HG02885 (cell line): ENCODE measurements around the gene EMC1.
"Not testable (repeated sequence)": the region's sequence is repeated elsewhere in the genome, so short reads cannot be mapped to it uniquely, and the experiment has no call there.

Experiments used
- ATAC-seq: cut with Tn5 transposase; IDR thresholded peaks from one replicate; pipeline ENCODE4 v1.9.1; 2021; ENCODE audit warnings: mild to moderate bottlenecking; ENCODE audit not compliant: unreplicated experiment, poor library complexity

Gene EMC1

GRCh38 chr1:19197845-19198244 is 53.5 kb downstream of the EMC1 start:
- ATAC-seq: no peak

- no peak for ATAC-seq
These were observed 55.0 kb downstream of the EMC1 start for GRCh38 chr1:19196331-19196730.

- no peak for ATAC-seq
These were observed 58.3 kb downstream of the EMC1 start for GRCh38 chr1:19193004-19193403.

- ATAC-seq: no peak
These were observed 59.5 kb downstream of the EMC1 start for GRCh38 chr1:19191811-19192210.

GRCh38 chr1:19190468-19190867 is 60.9 kb downstream of the EMC1 start:
- no peak for ATAC-seq

- ATAC-seq: no peak
These were observed 62.1 kb downstream of the EMC1 start for GRCh38 chr1:19189270-19189669.

- no peak for ATAC-seq
These were observed 63.5 kb downstream of the EMC1 start for GRCh38 chr1:19187852-19188251.

- ATAC-seq: no peak
These were observed 65.3 kb downstream of the EMC1 start for GRCh38 chr1:19186001-19186400.

GRCh38 chr1:19182223-19182622 is 69.1 kb downstream of the EMC1 start:
- no peak for ATAC-seq

- not testable (repeated sequence) for ATAC-seq
These were observed 71.1 kb downstream of the EMC1 start for GRCh38 chr1:19180265-19180657.

- ATAC-seq: no peak
These were observed 71.6 kb downstream of the EMC1 start for GRCh38 chr1:19179597-19180264.

- ATAC-seq: no peak
These were observed 72.5 kb downstream of the EMC1 start for GRCh38 chr1:19178734-19179398.

GRCh38 chr1:19177811-19178210 is 73.5 kb downstream of the EMC1 start:
- ATAC-seq: no peak

- peak; percentile 57 for ATAC-seq
These were observed 81.7 kb downstream of the EMC1 start for GRCh38 chr1:19169642-19170041.

- ATAC-seq: no peak
These were observed 84.2 kb downstream of the EMC1 start for GRCh38 chr1:19167140-19167539.

- no peak for ATAC-seq
These were observed 85.3 kb downstream of the EMC1 start for GRCh38 chr1:19166066-19166465.
